H1 (cell line): ENCODE measurements around the gene COX5A. TPM values are rescaled to one million over a fixed set of nuclear protein-coding genes. Genes with fewer than 3 reads are reported as not detected.

ENCODE experiments used
- ASH2L ChIP-seq: fragments of 200-600, 300-600 bp; sonication (generic); IDR thresholded peaks from one replicate; pipeline ENCODE4 v1.7.1; 2017; ENCODE audit warnings: low read length
- ATF2 ChIP-seq: IDR thresholded peaks from 2 replicates; pipeline ENCODE4 v1.6.1; 2012; ENCODE audit warnings: low read length, inconsistent platforms
- GTF2F1 ChIP-seq: IDR thresholded peaks from 2 replicates; pipeline ENCODE4 v1.6.1; 2012; ENCODE audit warnings: low read depth, low read length, improper control_type of control experiment, borderline replicate concordance
- YY1 ChIP-seq: IDR thresholded peaks from 2 replicates; pipeline ENCODE4 v1.6.1; 2011; ENCODE audit warnings: low read depth, mild to moderate bottlenecking, low read length
- polyA plus RNA-seq, 7 experiments: library from polyadenylated mRNA; depleted of rRNA in 3 of 7; stranded (reverse) in 5 of 7; unstranded in 2 of 7; fragments of >200 nt in 5 of 7; fragments of 200-250 nt in 2 of 7; gene quantifications; 1 replicate in 5 of 7; 2 replicates in 1 of 7; 4 replicates in 1 of 7; pipeline versions ENCODE4 v1.2.1 to v1.2.3, GENCODE V29; 2011 to 2013; ENCODE audit warnings: missing spikeins in 2 of 7, mixed read lengths in 2 of 7
- total RNA-seq: library from RNA; stranded (reverse); fragmentation: NEBNext Ultra II Directional; extraction: Animal tissue kit (Norgen Biotek cat#: 25700); gene quantifications from 2 replicates; pipeline ENCODE4 v1.2.1, GENCODE V29; 2021

COX5A gene
- total and polyA plus RNA-seq, 2 of the 8 experiments (the other 6 are each of a cell fraction or from before 2014, with no cell fraction given) = 270 to 367 TPM

- TF ChIP-seq ASH2L (no peak), ATF2 (no peak), YY1 (no peak), GTF2F1 (no peak)
These were observed 24.8 kb downstream of the COX5A start (continued) for GRCh38 chr15:74913041-74913440.
